Stomach (tissue), 4 donors: ENCODE measurements around the gene LAMB4.

Source experiments
- POLR2A ChIP-seq, 4 donors: fragments of 450-650 bp; IDR thresholded peaks; one replicate each; pipeline ENCODE4 v1.6.1; 2016; ENCODE audit warnings: antibody characterized with exemption in 4 of 4, control low read depth in 2 of 4, mild to moderate bottlenecking in 1 of 4, moderate library complexity in 1 of 4
- TF ChIP-seq, protein P1 (sequence below), 7 experiments: fragments of 450-650 bp in 4 of 7; fragments of 200-600 bp in 3 of 7; sonication (generic) in 3 of 7; IDR thresholded peaks; one replicate each; pipeline ENCODE4 v1.5.1; 2016 to 2019; ENCODE audit warnings: antibody characterized with exemption in 7 of 7, control low read depth in 2 of 7, mild to moderate bottlenecking in 1 of 7

DNA sequence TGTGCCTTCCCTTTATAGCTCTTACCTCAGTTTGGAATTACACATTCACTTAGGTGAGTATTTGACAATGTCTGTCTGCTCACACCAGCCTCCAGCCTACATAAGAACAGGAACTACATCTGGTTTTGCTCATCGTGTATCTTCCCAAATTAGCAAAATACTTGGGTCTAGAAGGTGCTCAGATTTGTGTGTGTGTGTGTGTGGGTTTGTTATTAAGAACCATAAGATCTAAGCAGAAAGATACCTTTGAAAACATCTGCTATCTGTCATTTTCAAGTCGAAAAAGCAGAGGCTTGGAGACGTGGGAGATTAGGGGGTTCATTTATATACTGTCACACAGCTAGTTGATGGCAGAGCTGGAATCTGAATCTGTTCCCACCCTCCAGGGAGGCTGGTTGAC is 14.8 kb upstream of the LAMB4 start:
- TF ChIP-seq, protein P1, sequence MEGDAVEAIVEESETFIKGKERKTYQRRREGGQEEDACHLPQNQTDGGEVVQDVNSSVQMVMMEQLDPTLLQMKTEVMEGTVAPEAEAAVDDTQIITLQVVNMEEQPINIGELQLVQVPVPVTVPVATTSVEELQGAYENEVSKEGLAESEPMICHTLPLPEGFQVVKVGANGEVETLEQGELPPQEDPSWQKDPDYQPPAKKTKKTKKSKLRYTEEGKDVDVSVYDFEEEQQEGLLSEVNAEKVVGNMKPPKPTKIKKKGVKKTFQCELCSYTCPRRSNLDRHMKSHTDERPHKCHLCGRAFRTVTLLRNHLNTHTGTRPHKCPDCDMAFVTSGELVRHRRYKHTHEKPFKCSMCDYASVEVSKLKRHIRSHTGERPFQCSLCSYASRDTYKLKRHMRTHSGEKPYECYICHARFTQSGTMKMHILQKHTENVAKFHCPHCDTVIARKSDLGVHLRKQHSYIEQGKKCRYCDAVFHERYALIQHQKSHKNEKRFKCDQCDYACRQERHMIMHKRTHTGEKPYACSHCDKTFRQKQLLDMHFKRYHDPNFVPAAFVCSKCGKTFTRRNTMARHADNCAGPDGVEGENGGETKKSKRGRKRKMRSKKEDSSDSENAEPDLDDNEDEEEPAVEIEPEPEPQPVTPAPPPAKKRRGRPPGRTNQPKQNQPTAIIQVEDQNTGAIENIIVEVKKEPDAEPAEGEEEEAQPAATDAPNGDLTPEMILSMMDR (IDR thresholded peaks at IDR 0.05) = no peak
- no peak for TF ChIP-seq POLR2A (IDR thresholded peaks at IDR 0.05)
